CD4-positive, CD25-positive, alpha-beta regulatory T cell (primary cell): Measurements from ENCODE around the gene DUOX1. TPM values are rescaled to one million over a fixed set of nuclear protein-coding genes. Genes with fewer than 3 reads are reported as not detected.
A peak's percentile ranks its signal among the peaks of the same experiment; 100 is the strongest.

Source experiments
- ATAC-seq, 2 donors: fragments of 150-1000 bp; cut with Tn5 transposase; one replicate each; pipeline ENCODE4 v1.10.0; 2021; ENCODE audit warnings: low read depth in 2 of 2, moderate number of reproducible peaks in 2 of 2, moderate library complexity in 1 of 2
- DNase-seq, 3 donors: peaks; one replicate each; pipeline versions ENCODE4 v3.0.0 to v3.0.0-alpha.2; 2012 to 2022; ENCODE audit warnings: mixed read lengths in 1 of 3
- H3K27ac ChIP-seq: one replicate; pipeline ENCODE4 v1.7.0; 2013; ENCODE audit warnings: mild to moderate bottlenecking, low read length; ENCODE audit not compliant: insufficient read depth, poor library complexity, severe bottlenecking
- H3K27me3 ChIP-seq: one replicate; pipeline ENCODE4 v1.7.0; 2013; ENCODE audit warnings: low read length; ENCODE audit not compliant: control insufficient read depth, insufficient read depth
- H3K36me3 ChIP-seq: one replicate; pipeline ENCODE4 v1.7.0; 2013; ENCODE audit warnings: mild to moderate bottlenecking, low read length, moderate library complexity; ENCODE audit not compliant: control insufficient read depth, insufficient read depth
- H3K4me1 ChIP-seq: 2 replicates; pipeline ENCODE4 v1.7.0; 2013; ENCODE audit warnings: mild to moderate bottlenecking, low read length; ENCODE audit not compliant: insufficient read depth, control insufficient read depth, poor library complexity, severe bottlenecking
- H3K4me3 ChIP-seq: one replicate; pipeline ENCODE4 v1.7.0; 2013; ENCODE audit warnings: low read depth, mild to moderate bottlenecking, low read length, moderate library complexity
- H3K9me3 ChIP-seq, 2 experiments: 1 replicate in 1 of 2; 2 replicates in 1 of 2; pipeline ENCODE4 v1.7.0; 2013; ENCODE audit warnings: low read length in 2 of 2, mild to moderate bottlenecking in 1 of 2, moderate library complexity in 1 of 2; ENCODE audit not compliant: control insufficient read depth in 2 of 2
- H3K27ac Mint-ChIP-seq, 3 donors: one replicate each; pipeline ENCODE4 v1.8.0; 2020 to 2022; ENCODE audit warnings: mild to moderate bottlenecking in 3 of 3, mixed read lengths in 3 of 3, moderate library complexity in 2 of 3
- H3K27me3 Mint-ChIP-seq: one replicate; pipeline ENCODE4 v1.8.0; 2022; ENCODE audit warnings: mild to moderate bottlenecking, mixed read lengths
- H3K36me3 Mint-ChIP-seq: one replicate; pipeline ENCODE4 v1.8.0; 2020; ENCODE audit warnings: mixed read lengths
- H3K4me1 Mint-ChIP-seq, 4 donors: one replicate each; pipeline ENCODE4 v1.8.0; 2020 to 2022; ENCODE audit warnings: mixed read lengths in 4 of 4, mild to moderate bottlenecking in 1 of 4
- H3K4me3 Mint-ChIP-seq, 4 donors: one replicate each; pipeline ENCODE4 v1.8.0; 2020 to 2022; ENCODE audit warnings: mild to moderate bottlenecking in 4 of 4, mixed read lengths in 4 of 4, moderate library complexity in 3 of 4
- H3K9me3 Mint-ChIP-seq, 7 donors: one replicate each; pipeline ENCODE4 v1.8.0; 2020 to 2022; ENCODE audit warnings: mixed read lengths in 7 of 7, mild to moderate bottlenecking in 3 of 7, moderate library complexity in 2 of 7
- polyA plus RNA-seq, 4 donors: library from polyadenylated mRNA; unstranded; fragments of 300-500 nt; fragmentation: Illumina TruSeq; gene quantifications; one replicate each; pipeline ENCODE4 v1.2.3, GENCODE V29; 2021
- total RNA-seq: library from RNA; stranded (reverse); gene quantifications from one replicate; pipeline ENCODE4 v1.2.3, GENCODE V29; 2022

The DUOX1 gene
- total and polyA plus RNA-seq, 5 donors from 2014 or later, result 0.72 to 1.6 (median 1.2) TPM; not detected in 1

DNA sequence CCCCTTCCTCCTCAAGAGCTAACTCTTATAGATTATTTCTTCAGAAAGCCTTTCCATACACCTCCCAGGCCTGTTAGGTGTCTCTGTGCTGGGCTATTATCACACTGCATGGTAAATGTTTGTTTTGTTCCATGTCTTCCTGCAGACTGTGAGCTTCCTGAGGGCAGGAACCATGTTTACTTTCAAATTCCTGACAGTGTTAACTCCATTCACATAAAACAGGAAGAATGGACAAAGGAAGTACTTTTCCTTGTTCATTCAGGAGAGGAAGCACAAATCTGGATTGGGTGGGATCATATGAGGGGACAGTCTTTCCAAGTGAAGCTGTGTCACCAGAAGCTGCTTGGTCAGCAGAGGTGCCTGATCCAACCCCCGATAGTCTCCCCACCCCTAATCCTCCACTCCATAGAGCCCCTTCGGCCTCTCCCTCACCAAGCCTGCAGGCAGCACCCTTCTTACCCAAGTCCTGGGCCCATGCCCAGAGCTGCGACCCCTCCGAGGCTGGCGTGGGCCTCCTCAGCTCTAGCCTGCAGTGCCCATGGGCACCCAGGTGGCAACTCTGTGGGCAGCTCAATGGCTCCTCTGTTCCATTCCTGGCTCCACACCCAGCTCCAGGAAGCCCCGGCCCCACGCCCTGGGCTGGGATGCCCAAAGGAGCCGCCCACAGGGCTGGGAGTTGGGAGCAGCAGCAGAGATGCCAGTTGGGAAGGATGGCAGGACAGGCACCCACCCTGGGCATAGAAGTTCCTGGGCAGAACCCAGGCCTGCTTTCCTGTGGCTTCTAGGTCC is 51.0 kb downstream of the DUOX1 start:
- Histone ChIP-seq H3K36me3 (no peaks in the 10 kb centered on the region), H3K4me3 (no peak overlapping the region), H3K27me3 (no peaks in the 10 kb centered on the region), H3K4me1 (no peaks in the 10 kb centered on the region), H3K9me3 (no peaks in the 10 kb centered on the region), H3K27ac (no peak overlapping the region)
- Mint-ChIP-seq H3K27ac (no peak overlapping the region), H3K36me3 (no peaks in the 10 kb centered on the region), H3K9me3 (no peaks in the 10 kb centered on the region), H3K4me3 (no peak overlapping the region), H3K27me3 (peaks cover 5% of the 10 kb centered on the region), H3K4me1 (peaks cover 0 to 4% (median 0%) of the 10 kb centered on the region in 4 donors)
- ATAC-seq (no peak), DNase-seq (no peak)

DNA sequence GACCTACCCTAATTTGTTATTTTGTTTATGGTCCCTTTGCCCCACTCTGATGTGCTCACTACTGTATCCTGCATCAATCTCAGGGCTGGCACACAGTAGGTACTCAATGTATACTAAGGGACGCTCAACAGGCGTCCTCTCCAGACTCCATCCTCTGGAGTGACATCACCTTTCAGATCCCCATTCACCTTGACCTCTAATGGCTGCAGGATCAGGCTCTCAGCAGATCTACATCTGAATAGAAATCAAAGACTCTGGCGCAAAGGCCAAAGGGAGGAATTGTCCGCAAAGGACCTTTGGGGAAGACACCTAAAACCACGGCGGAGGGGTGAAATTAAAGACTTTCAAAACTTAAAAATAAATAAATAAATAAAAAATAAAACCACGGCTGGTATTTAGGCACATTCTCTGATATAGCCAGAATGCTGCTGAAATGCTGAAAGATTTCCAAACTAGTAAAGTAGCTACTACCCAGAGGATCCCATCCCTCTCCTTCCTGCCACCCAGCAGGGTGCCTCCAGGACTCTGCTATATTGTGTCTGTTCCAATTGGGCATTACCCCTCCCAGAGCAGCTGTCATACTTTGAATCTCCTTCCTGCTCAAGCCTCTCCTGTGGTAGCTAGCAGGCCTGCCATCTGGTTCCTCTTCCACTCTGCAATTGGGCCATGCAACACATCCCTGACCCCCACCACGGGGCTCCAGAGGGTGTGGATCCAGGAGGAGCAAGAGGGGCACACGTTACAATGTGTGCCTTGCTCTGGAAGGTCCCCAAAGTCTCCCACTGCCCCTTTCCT is 51.9 kb downstream of the DUOX1 start:
- no peak overlapping the region for H3K27ac Mint-ChIP-seq
- no peaks in the 10 kb centered on the region for H3K36me3 Mint-ChIP-seq
- no peak overlapping the region for H3K4me3 ChIP-seq
- peaks cover 0 to 7% (median 1%) of the 10 kb centered on the region in 4 donors for H3K4me1 Mint-ChIP-seq
- no peak overlapping the region for H3K4me3 Mint-ChIP-seq
- no peaks in the 10 kb centered on the region for H3K27me3 ChIP-seq
- H3K9me3 Mint-ChIP-seq, result no peaks in the 10 kb centered on the region
- H3K36me3 ChIP-seq, result no peaks in the 10 kb centered on the region
- DNase-seq (no peak), ATAC-seq (no peak)
- H3K4me1 ChIP-seq, result no peaks in the 10 kb centered on the region
- no peaks in the 10 kb centered on the region for H3K9me3 ChIP-seq
- no peak overlapping the region for H3K27ac ChIP-seq
- H3K27me3 Mint-ChIP-seq, result peaks cover 11% of the 10 kb centered on the region

DNA sequence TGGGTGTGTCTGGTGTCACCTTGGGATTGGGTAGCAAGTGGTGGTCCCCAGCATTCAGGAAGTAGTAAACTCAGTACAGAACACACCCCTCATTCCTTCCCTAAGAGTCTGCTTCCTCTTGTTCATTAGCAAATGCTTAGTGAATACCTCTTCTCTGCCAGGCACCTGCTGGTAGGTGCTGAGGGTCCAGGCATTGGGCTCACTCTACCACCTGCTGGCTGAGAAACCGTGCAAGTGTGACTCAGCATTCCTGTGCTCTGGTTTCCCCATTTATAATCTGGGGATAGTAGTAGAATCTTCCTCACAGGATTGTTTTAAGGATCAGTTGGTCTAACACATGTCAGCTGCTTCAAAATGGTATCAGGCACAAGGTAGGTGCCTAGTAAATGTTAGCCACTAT is 53.2 kb downstream of the DUOX1 start:
- Mint-ChIP-seq H3K27ac (peak overlapping the region in 2 of 3 donors; percentile 30 to 45), H3K36me3 (no peaks in the 10 kb centered on the region), H3K4me1 (peaks cover 0 to 12% (median 3%) of the 10 kb centered on the region in 4 donors), H3K4me3 (no peak overlapping the region), H3K27me3 (peaks cover 17% of the 10 kb centered on the region), H3K9me3 (no peaks in the 10 kb centered on the region)
- no peak for ATAC-seq
- no peak for DNase-seq
- H3K27ac ChIP-seq, result no peak overlapping the region
- H3K4me3 ChIP-seq, result no peak overlapping the region
- H3K27me3 ChIP-seq, result no peaks in the 10 kb centered on the region
- peaks cover 5% of the 10 kb centered on the region for H3K4me1 ChIP-seq
- H3K9me3 ChIP-seq, result no peaks in the 10 kb centered on the region
- H3K36me3 ChIP-seq, result no peaks in the 10 kb centered on the region

DNA sequence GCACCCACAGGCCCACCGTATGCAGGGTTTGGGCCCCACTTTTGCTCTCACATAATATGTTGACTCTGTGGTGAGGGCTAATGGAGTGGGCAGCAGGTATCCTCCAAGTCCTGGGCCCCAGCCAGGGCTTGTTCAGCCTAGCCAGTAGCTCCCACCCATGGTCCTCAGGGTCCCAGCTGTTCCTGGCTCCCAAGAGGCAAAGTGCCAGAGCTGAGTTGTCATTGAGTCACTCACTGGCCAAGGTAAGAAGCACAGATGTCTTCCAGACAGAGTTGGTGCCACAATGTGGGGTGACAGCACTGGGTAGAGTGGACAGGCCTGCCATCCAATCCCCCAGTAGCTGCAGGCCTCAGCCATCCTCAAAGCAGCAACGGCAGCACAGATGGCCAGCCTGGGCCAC is 53.7 kb downstream of the DUOX1 start:
- Histone ChIP-seq H3K9me3 (no peaks in the 10 kb centered on the region), H3K4me3 (no peak overlapping the region), H3K36me3 (no peaks in the 10 kb centered on the region), H3K27ac (no peak overlapping the region), H3K27me3 (no peaks in the 10 kb centered on the region), H3K4me1 (peaks cover 10% of the 10 kb centered on the region)
- Mint-ChIP-seq H3K36me3 (no peaks in the 10 kb centered on the region), H3K4me3 (peak overlapping the region in 2 of 4 donors; percentile 35 to 37), H3K27me3 (peaks cover 22% of the 10 kb centered on the region), H3K9me3 (no peaks in the 10 kb centered on the region), H3K27ac (no peak overlapping the region), H3K4me1 (peaks cover 0 to 17% (median 7%) of the 10 kb centered on the region in 4 donors)
- DNase-seq, result no peak
- ATAC-seq, result no peak

DNA sequence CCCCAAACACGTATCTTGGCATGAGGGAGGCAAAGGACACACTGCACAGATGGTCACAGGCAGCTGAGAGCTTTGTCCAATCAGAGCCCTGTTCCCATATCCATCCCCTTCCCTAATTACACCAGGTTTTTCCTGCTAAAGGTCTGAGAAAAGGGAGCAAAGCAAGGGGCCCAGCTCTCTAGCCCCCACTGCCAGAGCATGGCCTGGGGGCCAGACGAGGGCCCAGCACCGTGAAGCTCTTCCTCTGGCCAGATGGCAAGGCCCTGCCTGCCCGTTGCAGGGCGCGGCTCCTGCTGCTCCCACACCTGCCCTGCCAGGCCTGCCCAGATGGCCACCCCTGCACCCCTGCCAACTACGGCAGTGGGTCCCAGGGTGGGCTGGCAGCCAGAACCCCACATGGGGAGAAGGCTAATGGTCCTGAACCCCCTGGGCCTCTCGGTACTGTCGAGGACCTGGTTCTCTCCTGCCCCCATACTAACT is 54.8 kb downstream of the DUOX1 start:
- Histone ChIP-seq H3K36me3 (no peaks in the 10 kb centered on the region), H3K27ac (no peak overlapping the region), H3K27me3 (no peaks in the 10 kb centered on the region), H3K4me3 (no peak overlapping the region), H3K9me3 (no peaks in the 10 kb centered on the region), H3K4me1 (peaks cover 13% of the 10 kb centered on the region)
- Mint-ChIP-seq H3K36me3 (no peaks in the 10 kb centered on the region), H3K27ac (no peak overlapping the region), H3K4me3 (peak overlapping the region in 1 of 4 donors; percentile 88), H3K4me1 (peaks cover 0 to 20% (median 9%) of the 10 kb centered on the region in 4 donors), H3K27me3 (peaks cover 25% of the 10 kb centered on the region), H3K9me3 (no peaks in the 10 kb centered on the region)
- ATAC-seq (no peak), DNase-seq (no peak)

DNA sequence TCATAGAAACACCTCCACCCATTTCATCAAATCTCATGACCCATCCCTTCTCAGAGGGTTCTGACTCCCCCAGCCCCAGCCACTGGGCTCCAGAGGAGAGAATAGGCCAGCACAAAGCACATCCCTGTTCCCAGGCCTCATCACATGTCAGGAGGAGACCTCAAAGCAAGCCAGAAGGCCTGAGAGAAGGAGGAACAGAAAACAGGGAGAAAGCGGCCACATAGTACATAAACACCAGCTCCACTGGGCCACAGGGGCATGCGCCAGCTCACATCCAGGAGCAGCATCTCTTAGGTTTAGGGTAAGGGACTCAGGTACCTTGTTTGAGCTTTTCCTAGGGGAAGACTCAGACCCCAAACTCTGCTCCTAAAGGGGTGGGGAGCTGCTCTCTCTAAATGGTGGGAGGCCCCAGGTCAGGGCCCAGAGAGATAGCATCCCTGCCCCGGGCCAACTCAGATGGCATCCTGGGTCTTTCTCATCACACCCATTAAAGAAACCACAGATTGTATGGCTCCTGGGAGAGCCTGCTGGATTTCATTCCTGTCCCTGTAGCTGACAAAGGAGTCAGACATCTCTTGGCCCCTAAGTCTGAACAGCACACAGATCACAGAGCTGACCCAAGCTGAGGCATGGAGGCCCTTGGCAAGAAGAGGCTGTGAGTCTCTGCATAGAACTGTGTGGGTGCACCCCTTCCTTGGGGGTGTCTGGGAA is 55.4 kb downstream of the DUOX1 start:
- H3K9me3 Mint-ChIP-seq, result no peaks in the 10 kb centered on the region
- no peaks in the 10 kb centered on the region for H3K36me3 Mint-ChIP-seq
- H3K27me3 Mint-ChIP-seq, result peaks cover 30% of the 10 kb centered on the region
- ATAC-seq (no peak), DNase-seq (no peak)
- Histone ChIP-seq H3K27ac (no peak overlapping the region), H3K27me3 (peaks cover 4% of the 10 kb centered on the region), H3K36me3 (no peaks in the 10 kb centered on the region), H3K4me3 (no peak overlapping the region), H3K4me1 (peaks cover 13% of the 10 kb centered on the region), H3K9me3 (no peaks in the 10 kb centered on the region)
- peak overlapping the region in 3 of 4 donors; percentile 73 to 88 (median 84) for H3K4me3 Mint-ChIP-seq
- H3K27ac Mint-ChIP-seq, result peak overlapping the region in 1 of 3 donors; percentile 49
- H3K4me1 Mint-ChIP-seq, result peaks cover 0 to 18% (median 9%) of the 10 kb centered on the region in 4 donors

DNA sequence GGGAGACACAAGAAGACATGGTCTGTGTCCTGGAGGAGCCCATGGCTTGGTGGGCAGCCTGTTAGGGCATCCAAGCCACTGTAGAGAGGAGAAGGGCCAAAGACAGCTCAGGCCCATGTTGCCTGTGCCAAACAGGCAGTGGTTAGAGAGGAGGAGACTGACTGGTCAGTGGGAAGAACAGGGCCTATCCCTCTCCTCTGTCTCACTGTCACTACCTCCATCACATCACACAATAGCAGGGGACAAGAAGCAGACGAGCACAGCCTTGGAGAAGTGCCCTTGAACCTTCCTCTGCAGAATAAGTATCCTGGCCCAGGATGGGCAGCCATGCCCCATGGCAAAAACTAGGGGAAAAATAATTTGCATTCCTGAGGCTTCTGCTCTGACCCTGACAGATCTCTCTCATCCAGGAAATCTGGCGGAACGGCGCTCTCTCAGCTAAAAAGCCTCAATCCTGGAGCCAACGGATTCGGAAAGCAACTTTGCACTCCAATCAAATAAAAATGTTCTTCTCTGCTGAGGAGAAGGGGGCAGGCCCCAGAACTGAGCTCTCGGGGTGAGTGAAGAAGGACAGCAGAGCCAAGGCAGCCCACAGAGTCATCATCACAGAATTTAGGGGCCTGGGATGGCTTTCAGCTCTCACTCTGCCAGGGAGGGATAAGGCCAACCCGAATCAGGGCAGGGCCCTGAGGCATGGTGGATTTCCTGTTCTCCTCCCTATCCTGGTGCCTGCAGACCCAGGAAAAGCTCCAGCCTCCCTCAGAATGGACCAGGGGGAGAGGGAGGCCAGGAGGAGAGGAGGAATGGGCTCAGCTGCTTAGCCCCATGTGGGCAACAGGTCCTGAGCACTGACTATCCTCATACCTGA is 56.3 kb downstream of the DUOX1 start:
- H3K27ac Mint-ChIP-seq, result peak overlapping the region in 2 of 3 donors; percentile 33 to 49

More for the DNA sequence above, 56.3 kb downstream of the DUOX1 start:
- Mint-ChIP-seq H3K4me3 (peak overlapping the region; percentile 84 to 91 (median 86)), H3K9me3 (peaks cover 0 to 1% (median 0%) of the 10 kb centered on the region in 7 donors), H3K4me1 (peaks cover 0 to 18% (median 9%) of the 10 kb centered on the region in 4 donors), H3K27me3 (peaks cover 35% of the 10 kb centered on the region), H3K36me3 (no peaks in the 10 kb centered on the region)
- DNase-seq, result no peak
- Histone ChIP-seq H3K9me3 (no peaks in the 10 kb centered on the region), H3K4me1 (peaks cover 13% of the 10 kb centered on the region), H3K36me3 (no peaks in the 10 kb centered on the region), H3K4me3 (no peak overlapping the region), H3K27me3 (peaks cover 4% of the 10 kb centered on the region), H3K27ac (no peak overlapping the region)
- ATAC-seq, result no peak
